ENCODE results near the gene FOSB. TPM values are rescaled to one million over a fixed set of nuclear protein-coding genes. Genes with fewer than 3 reads are reported as not detected.

Gene FOSB
- total and polyA plus RNA-seq, 2 experiments from 2014 or later: 0.55 to 1.9 TPM

- H3K4me3 Mint-ChIP-seq: no peak overlapping the region
- Histone ChIP-seq H3K4me2 (no peak overlapping the region), H3F3A (replicated peaks; ENCODE audit: low read depth) (0 out of 2 replicates have a peak, but pooled peaks cover 10% of the 10 kb centered on the region), H3K27me3 (ENCODE audit: insufficient read depth) (no peaks in the 10 kb centered on the region), H3K9me2 (ENCODE audit: insufficient read depth) (no peaks in the 10 kb centered on the region), H3K4me1 (ENCODE audit: insufficient read depth) (no peaks in the 10 kb centered on the region), H3K4me3 (no peak overlapping the region), H3K36me3 (ENCODE audit: insufficient read depth) (peaks cover 7% of the 10 kb centered on the region), H3K79me2 (replicated peaks; ENCODE audit: insufficient read depth) (peaks cover 73% of the 10 kb centered on the region), H2AFZ (no peak overlapping the region), H3K27ac (ENCODE audit: low read depth) (no peak overlapping the region), H4K20me1 (replicated peaks; ENCODE audit: insufficient read depth) (peaks cover 60% of the 10 kb centered on the region)
- ATAC-seq (no peak), DNase-seq (ENCODE audit: low spot score) (no peak)
- H3K9me3 Mint-ChIP-seq: no peaks in the 10 kb centered on the region; the same call in 2 of the 3 replicates
- peaks cover 6% of the 10 kb centered on the region for H3K27me3 Mint-ChIP-seq (ENCODE audit: insufficient read depth, low read depth, poor library complexity)
- TF ChIP-seq EZH2phosphoT487 (IDR thresholded peaks at IDR 0.05; ENCODE audit: unreplicated experiment) (no peak), STAT1 (IDR thresholded peaks at IDR 0.05; ENCODE audit: unreplicated experiment) (no peak), POLR2AphosphoS5 (IDR thresholded peaks at IDR 0.05; ENCODE audit: low read depth) (no peak), EZH2 (IDR thresholded peaks at IDR 0.05; ENCODE audit: low read depth, unreplicated experiment) (no peak), ZNF114 (CRISPR knock-in tag; IDR thresholded peaks at IDR 0.05) (no peak), NANOG (IDR thresholded peaks at IDR 0.05; ENCODE audit: borderline replicate concordance) (no peak), CTCF (conservative IDR thresholded peaks at IDR 0.05; ENCODE audit: low read depth in 2 of 2) (no peak), ZNF331 (CRISPR knock-in tag; IDR thresholded peaks at IDR 0.05; ENCODE audit: low read depth) (no peak), ETS1 (IDR thresholded peaks at IDR 0.05) (no peak)
- peaks cover 31% of the 10 kb centered on the region for H3K36me3 Mint-ChIP-seq (ENCODE audit: low read depth)
- no peak overlapping the region for H3K27ac Mint-ChIP-seq
- H3K4me1 Mint-ChIP-seq: peaks cover 8% of the 10 kb centered on the region; the same call in 2 of the 3 replicates
Measured at GRCh38 chr19:45515807-45516401, 48.1 kb downstream of the FOSB start.

- Histone ChIP-seq H3K4me1 (ENCODE audit: insufficient read depth) (peaks cover 4% of the 10 kb centered on the region; the same call in 1 of the 2 replicates), H3K36me3 (ENCODE audit: insufficient read depth) (peaks cover 7% of the 10 kb centered on the region), H3K9me2 (ENCODE audit: insufficient read depth) (no peaks in the 10 kb centered on the region), H3K4me3 (no peak overlapping the region), H3K4me2 (no peak overlapping the region), H2AFZ (no peak overlapping the region), H3K79me2 (replicated peaks; ENCODE audit: insufficient read depth) (peaks cover 59% of the 10 kb centered on the region), H3K27ac (ENCODE audit: low read depth) (no peak overlapping the region; the same call in 1 of the 2 replicates), H4K20me1 (replicated peaks; ENCODE audit: insufficient read depth) (peaks cover 47% of the 10 kb centered on the region), H3F3A (replicated peaks; ENCODE audit: low read depth) (0 out of 2 replicates have a peak, but pooled peaks cover 10% of the 10 kb centered on the region), H3K27me3 (ENCODE audit: insufficient read depth) (no peaks in the 10 kb centered on the region)
- ATAC-seq (no peak), DNase-seq (ENCODE audit: low spot score) (no peak)
- H3K27me3 Mint-ChIP-seq (ENCODE audit: insufficient read depth, low read depth, poor library complexity): peaks cover 11% of the 10 kb centered on the region
- H3K4me3 Mint-ChIP-seq: no peak overlapping the region
- H3K36me3 Mint-ChIP-seq (ENCODE audit: low read depth): peaks cover 32% of the 10 kb centered on the region
- H3K4me1 Mint-ChIP-seq: peaks cover 7% of the 10 kb centered on the region; the same call in 2 of the 3 replicates
- no peaks in the 10 kb centered on the region; the same call in 2 of the 3 replicates for H3K9me3 Mint-ChIP-seq
- H3K27ac Mint-ChIP-seq: no peak overlapping the region
- TF ChIP-seq POLR2AphosphoS5 (IDR thresholded peaks at IDR 0.05; ENCODE audit: low read depth): no peak
- TF ChIP-seq EZH2 (IDR thresholded peaks at IDR 0.05; ENCODE audit: low read depth, unreplicated experiment): no peak
- TF ChIP-seq CREB1 (CRISPR knock-in tag; IDR thresholded peaks at IDR 0.05; ENCODE audit: low read depth): no peak
- no peak for TF ChIP-seq ZNF114 (CRISPR knock-in tag; IDR thresholded peaks at IDR 0.05)
- no peak for TF ChIP-seq CTCF (conservative IDR thresholded peaks at IDR 0.05; ENCODE audit: low read depth in 2 of 2)
Measured at GRCh38 chr19:45517238-45517637, 49.4 kb downstream of the FOSB start.

All from GM23338 (cell line).